Upper lobe of left lung (tissue), 4 donors: ENCODE measurements around the gene JMJD8.

Experiments
- CTCF ChIP-seq, 6 experiments: fragments of 450-650 bp in 4 of 6; fragments of 200-600 bp in 2 of 6; sonication (generic) in 2 of 6; IDR thresholded peaks; one replicate each; pipeline ENCODE4 v1.5.1; 2016 to 2019; ENCODE audit warnings: antibody characterized with exemption in 6 of 6
- POLR2A ChIP-seq, 4 donors: fragments of 450-650 bp; IDR thresholded peaks; one replicate each; pipeline ENCODE4 v1.5.1; 2016 to 2017; ENCODE audit warnings: antibody characterized with exemption in 4 of 4, mild to moderate bottlenecking in 2 of 4
- POLR2AphosphoS5 ChIP-seq, 2 donors: sonication (generic); formaldehyde crosslinking; IDR thresholded peaks; one replicate each; pipeline ENCODE4 v1.5.1; 2017; ENCODE audit warnings: antibody characterized with exemption in 2 of 2

GRCh38 chr16:675884-676564 lies 8.1 kb downstream of the JMJD8 start:
- TF ChIP-seq CTCF (IDR thresholded peaks at IDR 0.05), result no peak
- no peak for TF ChIP-seq POLR2A (IDR thresholded peaks at IDR 0.05)
- no peak for TF ChIP-seq POLR2AphosphoS5 (IDR thresholded peaks at IDR 0.05)
